Brain microvascular endothelial cell (primary cell): ENCODE data around the gene ISCA2.

Experiments used
- DNase-seq: peaks from one replicate; pipeline ENCODE4 v3.0.0-alpha.2; 2020
- H3K27ac ChIP-seq: fragments of 250-450 bp; sonication (Bioruptor Pico); 2 replicates; pipeline ENCODE4 v1.5.1; 2020; ENCODE audit warnings: mild to moderate bottlenecking, moderate library complexity
- H3K27me3 ChIP-seq: fragments of 250-450 bp; sonication (Bioruptor Pico); replicated peaks from 2 replicates; pipeline ENCODE4 v1.5.1; 2020; ENCODE audit warnings: mild to moderate bottlenecking
- H3K36me3 ChIP-seq: fragments of 250-450 bp; sonication (Bioruptor Pico); replicated peaks from 2 replicates; pipeline ENCODE4 v1.5.1; 2020; ENCODE audit warnings: mild to moderate bottlenecking
- H3K4me3 ChIP-seq: 2 replicates; pipeline ENCODE4 v1.5.1; 2011; ENCODE audit warnings: low read depth, mild to moderate bottlenecking, control low read depth, low read length, moderate library complexity
- in situ Hi-C: cut with HindIII; loops from 2 replicates; pipeline ENCODE4 v1.10.0; 2017; ENCODE audit warnings: low sequenced_read_pairs, low pct_ligation_motif_present
- TF ChIP-seq, protein P1 (sequence below): IDR thresholded peaks from 2 replicates; pipeline ENCODE4 v1.5.1; 2011; ENCODE audit warnings: low read depth, mild to moderate bottlenecking, moderate library complexity, low read length, control low read depth, inconsistent platforms; ENCODE audit errors: missing control alignments

The ISCA2 gene

GRCh38 chr14:74459976-74460375 lies 33.6 kb upstream of the ISCA2 start:
- H3K4me3 ChIP-seq, result no peak overlapping the region
- H3K27me3 ChIP-seq, result no peaks in the 10 kb centered on the region
- H3K27ac ChIP-seq, result no peak overlapping the region
- TF ChIP-seq, protein P1, sequence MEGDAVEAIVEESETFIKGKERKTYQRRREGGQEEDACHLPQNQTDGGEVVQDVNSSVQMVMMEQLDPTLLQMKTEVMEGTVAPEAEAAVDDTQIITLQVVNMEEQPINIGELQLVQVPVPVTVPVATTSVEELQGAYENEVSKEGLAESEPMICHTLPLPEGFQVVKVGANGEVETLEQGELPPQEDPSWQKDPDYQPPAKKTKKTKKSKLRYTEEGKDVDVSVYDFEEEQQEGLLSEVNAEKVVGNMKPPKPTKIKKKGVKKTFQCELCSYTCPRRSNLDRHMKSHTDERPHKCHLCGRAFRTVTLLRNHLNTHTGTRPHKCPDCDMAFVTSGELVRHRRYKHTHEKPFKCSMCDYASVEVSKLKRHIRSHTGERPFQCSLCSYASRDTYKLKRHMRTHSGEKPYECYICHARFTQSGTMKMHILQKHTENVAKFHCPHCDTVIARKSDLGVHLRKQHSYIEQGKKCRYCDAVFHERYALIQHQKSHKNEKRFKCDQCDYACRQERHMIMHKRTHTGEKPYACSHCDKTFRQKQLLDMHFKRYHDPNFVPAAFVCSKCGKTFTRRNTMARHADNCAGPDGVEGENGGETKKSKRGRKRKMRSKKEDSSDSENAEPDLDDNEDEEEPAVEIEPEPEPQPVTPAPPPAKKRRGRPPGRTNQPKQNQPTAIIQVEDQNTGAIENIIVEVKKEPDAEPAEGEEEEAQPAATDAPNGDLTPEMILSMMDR, result no peak
- no peaks in the 10 kb centered on the region for H3K36me3 ChIP-seq
- in situ Hi-C loops, result no loop called here
- DNase-seq, result no peak

DNA sequence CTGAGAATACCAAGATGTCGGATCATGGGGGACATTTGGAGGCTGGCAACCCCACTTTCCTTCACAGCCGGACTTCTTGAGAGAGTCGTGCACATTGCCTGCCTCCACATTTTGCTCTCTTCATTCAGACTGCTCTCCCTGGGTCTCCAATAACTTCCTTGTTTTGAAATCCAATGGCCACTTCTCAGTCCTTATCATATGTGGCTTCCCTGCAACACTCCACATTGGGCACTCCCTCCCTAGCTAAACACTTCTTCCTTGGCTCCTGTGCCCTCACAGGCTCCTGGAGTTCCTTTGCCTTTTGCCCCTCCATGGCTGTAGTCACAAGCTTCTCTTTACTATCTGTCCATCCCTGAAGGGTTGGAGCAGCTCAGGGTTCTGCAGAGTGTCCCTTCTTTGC lies 30.6 kb upstream of the ISCA2 start:
- no peaks in the 10 kb centered on the region for H3K27me3 ChIP-seq
- TF ChIP-seq, protein P1, result no peak
- no peak for DNase-seq
- no peak overlapping the region for H3K27ac ChIP-seq
- H3K36me3 ChIP-seq, result no peaks in the 10 kb centered on the region
- in situ Hi-C loops, result no loop called here
- no peak overlapping the region for H3K4me3 ChIP-seq

GRCh38 chr14:74463697-74464096 lies 29.9 kb upstream of the ISCA2 start:
- no peak for DNase-seq
- Histone ChIP-seq H3K4me3 (no peak overlapping the region), H3K27ac (no peak overlapping the region), H3K36me3 (no peaks in the 10 kb centered on the region), H3K27me3 (no peaks in the 10 kb centered on the region)
- in situ Hi-C loops, result no loop called here
- TF ChIP-seq, protein P1, result no peak

DNA sequence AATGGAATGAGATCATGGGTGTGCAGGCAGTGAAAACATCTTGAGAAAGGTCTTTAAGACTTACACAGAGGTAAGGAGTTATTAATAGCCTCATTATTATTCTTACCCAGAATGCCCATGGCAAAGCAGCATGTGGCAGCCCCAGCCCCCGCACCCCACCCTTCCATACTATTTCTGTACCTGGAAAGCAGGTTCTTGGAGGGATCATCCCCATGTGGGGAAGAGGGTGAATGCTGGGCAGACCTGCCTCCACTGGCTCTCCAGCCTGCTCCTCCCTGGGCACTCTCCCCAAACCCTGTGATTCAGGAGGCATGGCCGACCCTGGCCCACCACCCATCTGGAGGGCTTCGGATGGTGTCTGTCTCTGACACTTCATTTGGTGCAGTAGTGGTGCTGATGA lies 28.8 kb upstream of the ISCA2 start:
- TF ChIP-seq, protein P1, result no peak
- in situ Hi-C loops, result no loop called here

DNA sequence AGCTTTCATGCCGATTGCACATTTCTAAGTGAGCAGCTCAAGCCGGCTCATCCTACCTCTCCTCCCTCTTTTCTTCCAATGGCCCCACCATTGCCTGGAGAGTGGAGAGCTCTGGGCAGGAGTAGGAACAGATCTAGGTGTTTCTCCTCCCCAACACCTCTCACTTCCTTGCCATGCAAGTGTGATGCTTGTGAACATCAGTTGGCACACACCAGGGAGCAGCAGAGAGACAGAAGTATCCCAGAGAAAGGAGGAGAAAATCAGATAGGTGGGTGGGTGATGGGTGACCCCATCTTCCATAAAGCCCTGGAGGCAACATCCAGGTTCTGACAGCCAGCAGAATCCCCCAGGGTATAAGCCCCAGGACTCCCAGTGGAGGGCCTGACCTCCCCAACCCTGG lies 28.2 kb upstream of the ISCA2 start:
- Histone ChIP-seq H3K36me3 (no peaks in the 10 kb centered on the region), H3K4me3 (no peak overlapping the region), H3K27me3 (no peaks in the 10 kb centered on the region), H3K27ac (no peak overlapping the region)
- no peak for DNase-seq
- TF ChIP-seq, protein P1, result no peak
- in situ Hi-C loops, result no loop called here

More for the DNA sequence above, 28.8 kb upstream of the ISCA2 start:
- no peaks in the 10 kb centered on the region for H3K27me3 ChIP-seq
- H3K27ac ChIP-seq, result no peak overlapping the region
- no peaks in the 10 kb centered on the region for H3K36me3 ChIP-seq
- no peak for DNase-seq
- no peak overlapping the region for H3K4me3 ChIP-seq

GRCh38 chr14:74468513-74468912 lies 25.1 kb upstream of the ISCA2 start:
- Histone ChIP-seq H3K27ac (no peak overlapping the region), H3K4me3 (no peak overlapping the region), H3K36me3 (peaks cover 2% of the 10 kb centered on the region), H3K27me3 (no peaks in the 10 kb centered on the region)
- no peak for DNase-seq
- in situ Hi-C loops, result no loop called here
- TF ChIP-seq, protein P1, result no peak
